ENCODE data around the gene SHMT2.

DNA sequence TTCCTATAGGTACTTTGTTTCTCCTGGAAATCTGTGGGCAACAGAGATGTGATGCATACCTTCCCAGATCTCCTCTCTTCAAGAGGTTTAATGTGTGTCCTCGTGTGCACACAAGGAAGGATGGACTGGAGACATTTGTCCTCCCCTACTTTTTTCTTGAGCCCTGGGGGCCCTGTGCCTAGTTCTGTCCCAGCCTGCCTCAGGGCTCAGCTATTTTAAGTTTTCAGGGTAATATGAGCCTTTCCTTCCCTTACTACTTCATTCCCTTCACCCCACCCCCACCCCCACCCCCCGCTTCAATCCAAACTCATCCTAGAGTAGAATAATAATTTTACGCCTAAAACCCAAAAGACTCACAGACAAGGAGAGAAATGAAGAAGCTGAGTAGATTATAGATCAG is 21.0 kb downstream of the SHMT2 start:
- no peak for TF ChIP-seq POLR2AphosphoS5 (IDR thresholded peaks at IDR 0.05; ENCODE audit: insufficient read depth in 1 of 2, low read depth in 1 of 2)
- TF ChIP-seq CTCF (IDR thresholded peaks at IDR 0.05) = no peak
